ENCODE results near the gene MTCL3.

The MTCL3 gene

DNA sequence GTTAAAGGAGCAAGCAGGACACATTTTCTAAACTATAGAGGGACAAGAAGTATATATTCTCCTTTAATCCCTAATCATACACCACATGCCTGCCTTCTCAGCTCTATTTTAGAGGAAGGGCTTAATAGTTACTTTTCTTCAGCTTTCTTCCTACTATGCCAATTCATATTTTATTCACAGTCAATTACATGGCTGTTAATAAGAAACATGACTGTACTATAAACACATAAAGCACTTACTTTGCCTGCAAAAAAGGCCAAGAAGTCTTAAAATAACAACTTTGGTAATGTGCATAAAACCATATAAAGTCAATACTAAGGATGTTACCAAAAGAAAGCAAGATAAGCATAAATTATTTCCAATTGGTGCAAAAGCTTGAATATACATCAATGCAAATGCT lies 66.3 kb downstream of the MTCL3 start:
- no peak for TF ChIP-seq CTCF (IDR thresholded peaks at IDR 0.05; ENCODE audit: control insufficient read depth, insufficient read depth, low read depth, low read length, missing control alignments)
- H3K4me3 ChIP-seq (ENCODE audit: control insufficient read depth, low read depth, low read length), result no peak overlapping the region
- DNase-seq (ENCODE audit: low read depth), result no peak

GRCh38 chr6:127451388-127451787 lies 67.7 kb downstream of the MTCL3 start:
- no peak for DNase-seq (ENCODE audit: low read depth)
- no peak for TF ChIP-seq CTCF (IDR thresholded peaks at IDR 0.05; ENCODE audit: control insufficient read depth, insufficient read depth, low read depth, low read length, missing control alignments)
- H3K4me3 ChIP-seq (ENCODE audit: control insufficient read depth, low read depth, low read length), result no peak overlapping the region

GRCh38 chr6:127447780-127448179 lies 71.4 kb downstream of the MTCL3 start:
- no peak for TF ChIP-seq CTCF (IDR thresholded peaks at IDR 0.05; ENCODE audit: control insufficient read depth, insufficient read depth, low read depth, low read length, missing control alignments)
- no peak for DNase-seq (ENCODE audit: low read depth)
- no peak overlapping the region for H3K4me3 ChIP-seq (ENCODE audit: control insufficient read depth, low read depth, low read length)

- no peak for TF ChIP-seq CTCF (IDR thresholded peaks at IDR 0.05; ENCODE audit: control insufficient read depth, insufficient read depth, low read depth, low read length, missing control alignments)
- no peak overlapping the region for H3K4me3 ChIP-seq (ENCODE audit: control insufficient read depth, low read depth, low read length)
- no peak for DNase-seq (ENCODE audit: low read depth)
Measured at GRCh38 chr6:127446356-127446755, 72.8 kb downstream of the MTCL3 start.

DNA sequence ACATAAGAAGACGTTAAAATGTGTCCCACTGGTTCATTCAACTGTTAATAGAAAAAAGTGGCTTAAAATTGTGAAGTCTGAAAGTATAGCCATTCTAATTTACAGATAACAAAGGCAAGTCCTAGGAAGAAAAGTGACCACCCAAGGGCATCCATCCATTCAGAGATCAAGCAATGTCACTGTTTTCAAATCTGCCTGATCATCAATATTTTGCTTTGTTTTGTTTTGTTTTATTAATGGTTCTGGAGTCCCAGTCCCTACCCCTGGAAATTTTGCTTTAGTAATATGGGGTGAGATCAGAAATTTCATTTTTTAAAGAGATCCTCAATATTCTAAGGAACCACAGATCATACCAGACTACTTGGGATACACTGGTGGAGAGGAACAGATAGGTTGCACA lies 77.3 kb downstream of the MTCL3 start:
- DNase-seq (ENCODE audit: low read depth), result no peak
- no peak for TF ChIP-seq CTCF (IDR thresholded peaks at IDR 0.05; ENCODE audit: control insufficient read depth, insufficient read depth, low read depth, low read length, missing control alignments)
- no peak overlapping the region for H3K4me3 ChIP-seq (ENCODE audit: control insufficient read depth, low read depth, low read length)

- DNase-seq (ENCODE audit: low read depth), result no peak
- no peak overlapping the region for H3K4me3 ChIP-seq (ENCODE audit: control insufficient read depth, low read depth, low read length)
- TF ChIP-seq CTCF (IDR thresholded peaks at IDR 0.05; ENCODE audit: control insufficient read depth, insufficient read depth, low read depth, low read length, missing control alignments), result no peak
Measured at GRCh38 chr6:127439718-127440117, 79.4 kb downstream of the MTCL3 start.

DNA sequence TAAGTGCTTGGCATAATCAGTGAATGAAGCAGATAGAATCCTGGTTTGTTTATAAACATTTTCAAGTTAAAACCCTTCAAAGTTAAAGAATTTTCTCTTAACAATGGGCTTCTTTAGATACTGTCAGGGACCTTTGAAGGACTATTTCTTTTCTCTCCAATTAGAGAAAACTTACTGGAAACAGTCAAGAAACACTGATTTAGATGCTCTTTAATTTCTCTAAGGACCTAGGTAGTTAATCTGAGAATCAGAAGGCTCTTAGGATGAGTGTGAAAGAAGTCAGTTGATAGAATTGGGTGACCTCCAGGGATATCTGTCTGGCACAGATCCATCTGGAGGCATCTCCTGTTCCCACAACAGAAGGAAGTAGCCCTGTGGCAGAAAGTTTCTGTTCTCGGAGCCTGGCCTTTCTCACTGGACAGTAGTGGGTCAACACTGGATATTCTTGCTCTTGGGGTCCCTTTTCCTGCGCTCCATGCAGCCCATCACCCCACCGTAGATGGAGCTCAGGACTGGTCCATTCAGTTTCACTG lies 82.5 kb downstream of the MTCL3 start:
- H3K4me3 ChIP-seq (ENCODE audit: control insufficient read depth, low read depth, low read length), result no peak overlapping the region
- DNase-seq (ENCODE audit: low read depth), result no peak
- no peak for TF ChIP-seq CTCF (IDR thresholded peaks at IDR 0.05; ENCODE audit: control insufficient read depth, insufficient read depth, low read depth, low read length, missing control alignments)
